ENCODE results near the gene WDFY2. TPM values are rescaled to one million over a fixed set of nuclear protein-coding genes. Genes with fewer than 3 reads are reported as not detected.
A peak's percentile ranks its signal among the peaks of the same experiment; 100 is the strongest.

WDFY2 gene
- total RNA-seq, 1 donor from 2014 or later, result 24.8 TPM

DNA sequence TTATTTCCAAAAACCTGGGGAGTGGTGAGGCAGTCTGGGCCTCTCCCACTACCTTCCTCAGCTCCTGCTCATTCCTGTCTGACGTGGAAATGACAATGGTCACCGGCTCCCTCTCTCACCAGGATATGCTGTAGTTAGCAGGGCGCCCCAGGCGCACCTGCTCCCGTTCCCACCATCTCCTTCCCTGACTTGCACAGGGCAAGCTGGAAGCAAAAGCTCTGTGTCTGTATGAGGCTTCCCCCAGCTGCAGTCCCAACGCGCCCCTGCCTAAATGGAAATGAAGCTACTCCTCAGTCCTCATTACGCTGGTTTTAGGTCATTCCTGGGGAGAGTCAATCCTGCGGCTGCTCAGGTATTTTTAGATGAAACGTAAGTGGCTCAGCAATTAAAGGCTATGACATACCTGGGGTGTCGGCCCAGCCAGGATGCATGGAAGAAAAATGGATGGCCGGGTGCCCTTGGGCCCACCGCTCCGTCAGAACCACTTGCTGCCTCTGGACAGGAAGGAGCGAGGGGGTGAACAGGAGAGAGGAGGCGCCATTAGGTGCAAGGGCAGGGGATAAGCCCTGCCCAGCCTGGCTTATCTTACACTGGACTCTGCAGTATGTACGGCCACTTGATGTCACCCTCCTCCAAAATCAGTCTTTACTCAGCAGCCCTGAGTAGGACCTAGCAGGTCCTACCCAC lies 187.3 kb downstream of the WDFY2 start:
- DNase-seq, result no peak

DNA sequence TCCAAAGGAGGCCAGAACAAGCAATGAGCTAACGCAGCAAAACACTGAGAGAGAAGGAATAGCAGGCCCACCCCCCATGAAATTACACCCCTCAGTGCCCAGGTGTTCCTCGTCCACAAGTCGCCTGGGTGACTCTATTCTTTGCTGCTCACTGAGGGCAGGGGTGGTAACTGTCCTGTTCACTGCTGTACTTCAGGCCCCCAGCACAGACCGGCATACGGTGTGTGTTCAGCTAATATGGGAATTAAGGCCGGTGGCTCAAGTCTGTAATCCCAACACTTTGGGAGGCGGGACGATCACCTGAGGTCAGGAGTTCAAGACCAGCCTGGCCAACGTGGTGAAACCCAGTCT lies 187.8 kb downstream of the WDFY2 start:
- DNase-seq, result no peak

DNA sequence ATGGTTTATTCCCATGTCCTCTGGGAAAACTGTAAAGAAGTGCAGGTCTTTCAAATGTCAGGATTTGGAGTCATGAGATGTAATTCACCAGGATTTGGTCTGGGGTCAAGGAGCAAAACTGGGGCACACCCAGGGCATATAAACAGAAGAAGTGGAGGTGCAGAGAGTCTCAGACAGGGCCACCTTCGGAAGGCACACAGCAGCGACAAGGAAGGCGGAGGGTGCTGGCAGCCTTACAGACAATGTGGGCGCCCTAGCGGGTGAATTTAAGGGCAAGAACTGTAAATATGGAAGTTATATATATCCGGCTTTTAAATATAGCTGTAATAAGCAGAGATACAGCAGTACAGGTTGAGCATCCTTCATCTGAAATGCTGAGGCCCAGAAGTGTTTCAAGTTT lies 188.5 kb downstream of the WDFY2 start:
- DNase-seq, result no peak

DNA sequence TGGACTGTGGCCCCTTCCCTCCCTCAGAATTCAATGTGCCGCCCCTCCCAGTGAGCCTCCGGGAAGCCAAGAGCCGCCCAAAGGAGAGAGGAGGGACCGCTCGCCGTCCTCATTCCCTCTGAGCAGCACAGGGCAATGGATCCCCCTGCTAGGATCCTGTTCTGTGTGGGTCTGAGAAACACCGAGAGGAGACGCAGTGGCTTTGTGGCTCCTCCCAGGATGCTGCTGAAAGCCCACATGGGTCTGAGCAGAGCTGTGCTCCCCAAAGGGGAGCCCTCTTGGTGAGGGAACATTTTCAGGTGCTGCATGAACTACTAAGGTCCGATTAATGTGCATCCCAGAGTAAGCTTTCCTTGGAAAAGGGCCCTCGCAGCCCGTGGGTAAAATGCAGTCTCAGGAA lies 189.3 kb downstream of the WDFY2 start:
- no peak for DNase-seq

DNA sequence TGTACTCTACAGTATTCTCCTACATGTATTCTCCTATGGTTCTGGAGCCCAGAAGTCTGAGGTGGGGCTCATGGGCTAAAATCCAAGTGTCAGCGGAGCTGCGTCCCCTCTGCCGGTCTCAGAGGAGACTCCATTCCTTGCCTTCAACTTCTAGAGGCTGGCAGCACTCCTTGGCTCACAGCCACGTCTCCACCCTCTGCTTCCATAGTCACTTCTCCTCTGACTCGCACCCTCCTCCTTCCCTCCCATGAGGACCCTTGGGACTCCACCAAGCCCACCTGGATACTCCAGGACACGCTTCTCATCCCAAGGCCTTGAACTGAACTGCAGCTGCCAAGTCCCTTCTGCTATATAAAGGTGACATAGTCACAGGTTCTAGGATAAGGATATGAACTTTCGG lies 191.9 kb downstream of the WDFY2 start:
- DNase-seq, result no peak

DNA sequence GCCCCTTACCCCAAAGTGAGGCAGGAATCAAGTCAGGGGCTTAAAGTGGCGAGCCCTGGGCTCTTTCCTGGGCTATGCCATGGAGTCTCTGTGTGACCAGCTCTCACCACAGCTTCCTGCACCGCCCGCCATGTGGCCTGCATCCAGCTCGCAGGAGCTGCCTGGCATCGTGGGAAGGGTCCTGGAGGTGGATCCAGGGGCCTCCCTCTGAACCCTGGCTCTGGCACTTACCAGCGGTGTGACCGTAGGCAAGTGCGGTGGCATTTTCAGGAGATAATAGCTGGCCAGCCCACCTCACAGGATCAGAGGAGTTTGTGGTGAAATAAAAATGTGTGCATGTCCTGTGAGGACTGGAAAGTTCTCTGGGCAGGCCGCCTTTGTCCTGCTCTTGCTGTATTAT lies 193.7 kb downstream of the WDFY2 start:
- no peak for DNase-seq

DNA sequence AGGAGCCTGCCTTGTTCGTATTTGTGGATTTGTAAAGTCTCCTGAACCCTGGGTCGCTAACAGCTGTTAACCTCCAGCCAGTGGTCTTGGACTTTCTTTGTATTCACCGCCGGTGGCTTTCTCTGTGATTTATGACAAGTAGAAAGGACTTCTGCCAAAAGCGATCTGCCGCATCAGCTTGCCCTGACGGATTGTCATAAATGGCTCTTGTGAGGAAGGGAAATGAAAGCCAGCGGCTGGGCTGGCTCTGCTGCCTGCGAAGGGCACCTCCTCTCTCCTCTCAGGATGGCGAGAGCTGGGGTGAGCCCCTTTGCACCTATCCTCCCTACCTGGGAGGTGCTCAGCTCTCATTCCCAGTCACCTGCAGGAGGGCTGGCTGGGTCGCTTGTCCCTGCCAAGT lies 194.1 kb downstream of the WDFY2 start:
- no peak for DNase-seq

DNA sequence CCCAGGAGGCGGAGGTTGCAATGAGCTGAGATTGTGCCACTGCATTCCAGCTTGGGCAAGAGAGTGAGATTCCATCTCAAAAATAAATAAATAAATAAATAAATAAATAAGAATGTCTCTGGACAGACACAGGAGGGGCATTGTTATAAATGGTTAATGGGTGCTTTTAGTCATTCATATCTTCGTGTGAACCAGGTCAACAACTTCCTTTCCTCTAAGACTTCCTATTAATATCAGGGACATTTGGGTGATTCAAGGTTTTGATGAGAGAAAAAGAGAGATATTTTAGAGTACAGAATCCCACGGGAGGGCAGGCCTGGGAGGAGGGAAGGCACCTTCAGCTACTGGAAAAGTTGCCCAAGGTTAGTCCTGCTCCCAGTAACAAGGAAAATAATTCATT lies 195.8 kb downstream of the WDFY2 start:
- DNase-seq, result no peak

DNA sequence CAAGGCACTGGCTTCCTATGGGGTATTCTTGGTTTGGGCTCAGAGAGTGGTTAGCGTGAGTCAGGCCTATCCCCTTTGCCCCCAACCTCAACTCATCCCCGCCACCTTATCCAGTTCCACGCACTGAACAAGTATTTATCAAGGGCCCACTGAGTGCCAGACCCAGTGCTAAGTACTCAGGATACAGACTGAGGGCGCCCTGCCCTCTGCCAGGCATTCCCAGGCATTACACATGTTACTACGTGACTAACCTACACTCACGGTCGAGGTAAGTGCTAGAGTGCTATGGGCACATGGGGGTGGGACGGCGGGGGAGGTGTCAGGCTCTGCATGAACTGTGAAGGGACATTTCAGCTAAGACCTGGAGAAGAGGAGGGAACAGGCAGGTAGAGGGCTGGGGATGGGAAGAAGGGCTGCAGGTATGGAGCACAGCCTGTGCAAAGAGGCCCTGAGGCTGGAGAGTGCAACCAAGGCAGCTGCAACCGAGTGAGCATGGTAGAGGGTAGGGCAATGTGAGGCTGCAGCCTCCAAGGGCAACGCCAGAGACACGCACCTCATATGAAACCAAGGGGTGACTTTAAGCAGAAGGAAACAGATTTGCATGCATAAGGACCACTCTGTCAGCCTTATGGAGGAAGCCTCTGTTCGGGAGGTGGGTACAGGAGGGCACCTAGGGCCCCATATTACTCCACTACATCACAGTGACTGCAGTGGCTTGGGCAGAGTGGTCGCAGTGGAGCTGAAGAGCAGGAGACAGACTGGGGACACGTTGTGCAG lies 197.2 kb downstream of the WDFY2 start:
- no peak for DNase-seq

DNA sequence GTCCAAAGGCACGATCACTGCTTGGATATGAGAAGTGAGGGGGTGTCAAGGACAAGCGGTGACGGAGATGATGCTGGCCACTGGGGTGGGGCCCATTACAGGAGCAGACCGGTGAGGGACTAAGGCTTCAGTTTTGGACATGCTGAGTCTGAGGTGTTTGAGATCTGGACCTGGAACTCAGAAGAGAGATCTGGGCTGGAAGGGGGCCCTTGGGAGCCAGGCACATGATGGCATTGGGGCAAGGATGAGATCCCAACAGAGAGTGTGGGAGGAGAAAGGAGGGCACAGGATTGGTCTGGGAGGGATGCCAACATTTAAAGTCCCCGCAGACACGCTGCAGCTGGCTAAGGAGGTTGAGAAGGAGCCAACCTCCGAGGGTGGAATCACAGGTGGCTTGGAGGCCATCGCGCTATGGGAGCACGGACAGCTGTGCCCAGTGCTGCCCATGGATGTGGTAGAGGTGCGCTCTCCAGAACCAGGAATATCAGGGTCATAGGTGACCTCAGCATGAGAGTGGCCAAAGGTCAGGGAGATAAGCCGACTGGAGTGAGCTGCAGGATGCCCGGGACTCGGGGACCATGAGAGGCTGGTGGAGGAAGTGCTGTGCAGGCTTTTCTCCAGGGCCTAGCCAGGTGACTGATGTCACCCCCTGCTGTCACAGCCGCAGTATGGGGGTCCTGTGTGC lies 197.9 kb downstream of the WDFY2 start:
- DNase-seq, result peak; percentile 58

DNA sequence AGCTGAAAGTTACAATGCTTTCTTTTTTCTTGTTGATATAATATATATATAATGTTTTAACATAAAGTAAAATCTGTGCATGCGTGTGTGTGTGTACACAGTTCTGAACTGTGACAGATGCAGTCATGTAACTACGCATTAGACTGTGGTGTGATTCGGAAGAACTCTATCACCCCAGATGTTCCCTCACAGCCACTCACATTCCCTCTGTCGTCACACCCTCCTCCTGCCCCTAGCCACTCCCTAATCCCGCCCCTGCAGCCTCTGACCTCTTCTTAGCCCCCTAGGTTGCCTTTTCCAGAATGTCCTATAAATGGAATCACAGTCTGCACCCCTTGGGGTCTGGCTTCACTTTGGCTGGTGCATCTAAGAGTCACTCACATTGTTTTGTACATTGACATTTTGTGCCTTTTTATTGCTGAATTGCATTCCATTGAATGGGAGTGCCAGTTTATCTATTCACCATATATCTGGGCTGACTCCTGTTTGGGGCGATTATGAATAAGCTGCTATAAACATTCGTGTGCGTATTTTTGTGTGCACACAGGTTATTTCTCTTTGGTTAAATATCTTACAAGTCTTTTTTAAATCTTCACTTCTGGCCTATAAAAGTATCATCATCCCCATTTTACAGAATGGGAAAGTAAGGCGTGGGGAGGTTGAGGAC lies 199.3 kb downstream of the WDFY2 start:
- DNase-seq, result no peak

DNA sequence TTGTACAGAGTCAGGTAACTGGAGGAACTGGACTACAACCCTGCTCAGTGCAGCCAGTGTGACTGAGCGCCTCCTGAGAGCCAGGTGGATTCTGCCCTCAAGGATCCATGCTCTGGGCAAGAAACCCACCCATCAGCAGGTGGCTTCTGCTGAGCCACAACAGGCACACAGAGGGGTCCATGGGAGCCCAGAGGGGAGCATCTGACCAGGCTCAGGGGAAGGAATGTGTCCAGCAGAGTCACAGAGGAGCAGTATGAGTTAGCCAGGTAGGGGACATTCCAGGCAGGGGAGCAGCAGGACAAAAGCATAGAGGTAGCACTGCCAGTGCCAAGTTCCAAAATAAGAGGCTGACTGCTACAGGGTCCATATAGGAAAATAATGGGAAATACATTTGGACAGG lies 199.8 kb downstream of the WDFY2 start:
- DNase-seq, result no peak

DNA sequence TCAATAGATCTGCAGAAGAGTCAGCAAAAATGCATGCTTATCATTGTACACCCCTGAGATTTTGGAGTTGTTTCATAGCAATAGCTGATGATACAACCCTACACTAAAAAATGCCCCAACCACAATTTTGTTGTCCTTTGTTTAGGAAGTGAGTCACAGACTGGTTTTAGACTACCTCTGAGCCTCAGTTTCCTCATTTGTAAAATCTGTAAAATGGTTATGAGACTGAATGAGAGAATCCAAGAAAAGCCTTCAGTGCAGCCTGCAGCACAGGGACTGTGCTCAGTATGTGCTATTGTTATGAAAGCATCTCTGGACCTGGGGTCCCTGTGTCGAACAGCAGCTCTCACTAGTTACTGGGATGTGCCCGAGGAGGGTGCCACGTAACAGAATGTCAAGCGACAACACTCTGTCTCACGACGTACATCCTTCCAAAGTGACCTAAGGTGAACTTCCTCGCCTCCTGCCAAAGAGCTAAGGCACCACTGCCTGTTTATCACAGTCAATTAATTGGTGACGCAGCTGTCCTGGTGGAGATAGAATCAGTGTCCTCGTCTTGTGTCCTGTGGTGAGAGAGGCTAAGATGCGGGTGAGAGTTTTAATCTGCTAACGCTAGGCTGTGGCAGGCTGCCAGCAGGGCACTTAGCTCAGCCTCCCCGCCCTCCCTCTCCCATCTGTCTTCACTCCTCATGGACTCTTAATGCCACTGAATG lies 201.6 kb downstream of the WDFY2 start:
- peak; percentile 93 for DNase-seq

DNA sequence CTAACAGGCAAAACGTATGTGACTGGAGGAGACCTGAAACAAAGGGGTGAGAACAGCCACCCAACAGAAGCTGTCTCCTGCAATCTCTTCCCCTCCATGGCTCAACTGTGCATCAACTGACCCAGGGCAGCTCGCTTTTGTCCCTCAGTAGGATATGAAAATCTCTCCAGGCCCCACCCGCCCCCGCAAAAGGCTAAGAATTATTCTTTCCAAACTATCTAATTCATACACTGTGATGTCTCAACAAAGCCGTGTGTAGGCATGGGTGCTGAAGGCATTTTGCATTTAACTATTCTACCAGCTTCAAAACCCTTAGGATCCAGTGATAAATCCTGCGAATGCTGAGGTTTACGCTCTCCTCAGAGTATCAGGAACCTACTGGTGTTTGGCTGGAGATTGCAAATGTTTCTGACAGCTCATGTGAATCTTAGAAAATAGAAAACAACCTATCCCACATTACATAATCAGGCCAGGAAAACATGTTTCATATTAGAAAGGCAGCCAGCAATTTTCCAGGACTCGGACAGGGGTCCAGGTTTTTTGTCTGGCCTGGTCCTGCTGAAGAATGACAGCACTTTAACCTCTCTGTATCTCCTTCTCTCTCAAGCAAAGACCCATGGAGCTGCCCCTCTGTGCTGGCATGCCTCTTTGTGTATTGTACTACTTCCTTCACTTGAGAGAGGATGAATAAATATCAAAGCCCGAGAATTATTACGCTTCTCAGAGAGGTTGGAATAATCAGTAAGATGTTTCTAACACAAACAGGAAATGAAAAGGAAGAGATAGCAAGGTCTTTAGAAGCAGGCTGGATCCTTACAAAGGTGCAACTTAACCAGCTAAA lies 202.4 kb downstream of the WDFY2 start:
- peak; percentile 56 for DNase-seq

DNA sequence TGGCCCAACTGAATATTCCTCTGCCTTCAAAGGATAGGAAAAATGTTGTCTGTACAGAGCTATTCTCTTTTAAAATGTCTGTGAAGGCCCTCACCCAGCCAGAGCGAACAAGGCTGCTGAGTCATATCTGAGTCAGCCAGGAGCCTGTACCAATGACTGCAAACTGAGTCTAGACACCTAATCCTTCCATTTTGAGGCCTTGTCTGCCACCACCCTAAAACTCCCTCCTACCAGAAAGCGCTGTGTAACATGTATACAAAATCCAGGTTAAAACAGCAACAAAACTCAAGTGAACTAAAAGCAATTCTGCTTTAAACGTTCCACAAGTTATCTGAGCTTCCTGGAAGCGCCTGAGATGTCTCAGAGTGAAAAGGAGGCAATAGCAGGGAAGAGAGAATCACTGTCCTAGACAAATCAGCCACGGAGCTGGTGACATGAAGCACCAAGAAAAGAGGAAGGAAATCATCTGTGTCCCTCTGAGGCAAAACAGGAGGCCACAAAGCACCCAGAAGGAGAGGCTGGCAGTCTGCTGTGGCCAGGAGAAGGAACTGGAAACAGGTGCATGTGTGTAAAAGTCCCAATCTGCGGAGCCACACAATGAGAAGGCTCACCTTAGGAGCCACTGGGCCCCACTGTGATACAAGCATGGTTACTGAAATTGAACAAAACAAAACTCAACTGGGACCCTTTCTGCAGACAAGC lies 209.5 kb downstream of the WDFY2 start:
- DNase-seq, result no peak

DNA sequence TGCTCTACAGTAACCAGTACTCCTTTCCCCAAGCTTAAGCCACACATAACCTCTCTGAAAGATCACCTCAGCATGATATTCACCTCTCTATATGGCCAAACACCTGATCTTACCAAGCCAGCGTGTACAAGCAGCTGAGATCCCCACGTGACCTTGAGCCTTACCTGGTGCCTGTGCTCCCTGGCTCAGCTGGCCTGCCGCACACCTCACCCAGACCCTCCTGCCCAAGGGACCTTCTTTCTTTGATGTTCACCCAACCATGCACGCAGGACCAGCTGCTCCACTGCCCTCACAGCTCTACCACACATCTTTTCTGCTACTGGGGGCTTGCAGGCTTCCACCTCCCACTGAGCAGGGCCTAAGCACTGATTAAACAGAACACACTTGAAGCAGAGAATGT lies 210.7 kb downstream of the WDFY2 start:
- DNase-seq, result no peak

DNA sequence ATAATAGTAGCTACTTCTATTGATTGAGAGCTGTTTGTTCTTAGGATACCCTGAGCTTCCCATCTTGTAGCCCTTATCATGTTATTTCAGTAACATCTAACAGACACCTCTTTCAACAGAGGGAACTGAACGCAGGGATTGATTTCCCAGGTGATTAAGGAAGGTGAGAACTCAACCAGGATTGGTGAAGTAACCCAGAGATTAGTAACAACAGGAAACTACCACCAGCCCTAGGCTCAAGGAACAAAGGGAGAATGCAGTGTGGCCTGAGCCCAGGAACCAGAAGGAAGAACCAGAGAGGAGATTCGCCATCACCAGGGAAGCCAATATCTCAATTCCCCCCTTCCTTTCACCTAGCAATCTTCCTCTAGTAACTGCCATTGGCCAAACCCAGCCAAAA lies 211.2 kb downstream of the WDFY2 start:
- no peak for DNase-seq

DNA sequence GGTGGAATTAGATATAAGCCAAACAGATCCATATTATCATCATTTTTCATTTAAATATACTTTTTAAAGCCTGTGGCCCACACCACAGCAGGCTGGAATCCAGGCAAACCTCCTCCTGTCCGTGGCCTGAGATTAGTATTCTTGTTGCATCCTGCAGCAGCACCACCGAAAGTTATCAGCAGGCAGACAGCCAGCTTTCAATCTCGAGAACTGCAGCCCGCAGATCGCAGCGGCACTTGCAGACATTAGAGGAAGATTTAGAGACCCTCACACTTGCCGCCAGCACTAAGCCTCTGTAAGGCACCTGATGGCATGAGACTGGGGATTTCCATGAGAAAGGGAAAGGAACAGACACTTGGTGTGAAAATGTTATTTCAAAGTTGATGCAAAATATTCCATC lies 212.3 kb downstream of the WDFY2 start:
- no peak for DNase-seq

DNA sequence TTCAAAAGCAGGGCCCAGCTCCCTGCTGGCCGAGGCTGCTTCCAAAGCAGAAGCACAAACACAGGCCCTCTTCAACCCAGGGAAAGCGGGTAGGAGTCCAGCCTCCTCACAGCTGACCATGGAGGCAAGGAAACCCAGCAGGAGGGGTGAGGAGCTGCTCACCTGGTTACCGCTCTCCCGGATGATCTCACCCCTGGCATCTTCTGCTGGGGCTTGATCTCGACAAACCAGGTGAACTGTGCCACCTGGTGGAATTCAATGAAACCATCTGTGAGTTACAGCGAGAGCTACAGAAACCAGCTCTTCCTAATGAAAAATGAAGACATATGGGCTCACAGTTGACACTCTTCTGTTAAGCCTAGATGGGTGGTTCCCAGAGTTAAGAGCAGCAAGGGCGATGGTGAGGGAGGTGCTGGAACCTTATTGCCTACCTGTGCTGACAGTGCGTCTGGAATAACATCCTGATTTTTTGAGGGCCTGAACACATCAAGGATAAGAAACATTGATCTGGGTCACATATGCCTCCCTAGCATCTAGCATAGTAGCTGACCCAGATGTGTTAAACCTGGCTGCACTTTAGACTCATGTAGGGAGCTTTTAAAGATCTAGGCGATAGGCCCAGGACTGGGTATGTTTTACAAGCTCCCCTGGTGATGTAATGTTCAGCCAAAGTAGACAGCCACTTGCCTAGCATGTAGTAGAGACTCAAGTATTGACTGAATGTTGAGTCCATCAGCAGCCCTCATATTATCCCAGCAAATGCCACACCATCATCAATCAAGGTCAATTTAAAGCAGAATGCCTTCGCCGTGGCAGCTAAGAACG lies 213.6 kb downstream of the WDFY2 start:
- peak; percentile 84 for DNase-seq

DNA sequence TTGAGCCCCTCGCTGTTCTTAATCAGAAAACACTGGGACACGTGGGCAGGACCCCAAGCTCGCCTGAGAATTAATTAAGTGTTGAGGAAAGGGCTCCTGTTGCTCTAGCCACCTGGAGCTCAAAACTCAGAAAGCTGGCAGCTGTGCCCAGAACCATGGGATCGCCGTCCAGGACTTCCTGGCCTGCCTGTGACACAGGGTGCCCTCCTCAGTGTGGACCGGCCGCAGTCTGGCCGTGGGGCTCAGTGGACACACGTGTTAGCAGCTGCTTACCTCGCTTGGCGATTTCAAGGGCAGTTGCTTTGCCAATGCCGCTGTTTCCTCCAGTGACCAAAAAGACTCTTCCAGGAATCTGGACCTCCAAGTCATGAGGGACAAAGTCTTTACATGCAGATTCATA lies 215.0 kb downstream of the WDFY2 start:
- no peak for DNase-seq

Measured in tongue (tissue), 2 donors.